ENCODE data around the gene HOXB2.

HOXB2 gene

DNA sequence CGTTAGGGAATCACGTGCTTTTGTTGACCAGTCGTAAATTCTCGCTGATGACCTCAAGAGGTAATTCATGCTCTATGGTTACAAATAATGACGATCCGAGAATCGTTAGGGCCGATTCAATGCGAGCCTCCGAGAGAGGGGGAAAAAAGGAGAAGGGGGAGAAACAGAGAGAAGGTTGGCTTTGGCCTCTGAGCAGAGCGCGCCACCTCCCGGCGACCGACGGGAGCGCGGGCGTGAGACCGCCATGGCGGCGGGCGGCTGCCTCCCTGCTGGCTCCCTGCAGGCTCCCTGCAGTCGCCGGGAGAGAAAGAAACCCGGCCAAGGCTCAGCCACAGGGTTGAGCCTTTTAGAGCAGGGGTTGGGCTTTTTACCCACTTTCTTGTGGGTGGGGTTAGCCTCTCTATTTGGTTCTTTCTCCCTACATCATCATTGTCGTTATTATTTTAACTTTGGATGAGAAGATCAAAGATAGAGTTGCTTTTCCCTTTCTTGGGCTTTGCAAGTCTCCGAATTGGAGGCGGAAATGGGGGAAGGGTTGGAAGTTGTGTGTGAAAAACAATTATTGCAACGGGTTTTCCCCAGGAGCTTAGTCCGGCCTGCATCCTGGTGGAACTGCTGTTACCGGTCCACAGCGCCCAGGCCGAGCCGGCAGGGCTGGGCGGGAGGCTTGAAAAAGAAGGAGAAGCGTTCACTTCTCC is 49.1 kb upstream of the HOXB2 start (continued):
- TF ChIP-seq ZNF621 (tag by site-specific recombination; IDR thresholded peaks at IDR 0.05) (no peak), BCL11B (tag by site-specific recombination; IDR thresholded peaks at IDR 0.05; ENCODE audit: low read depth) (peak; percentile 69; the same call in 1 of the 2 replicates), ZNF664 (tag by site-specific recombination; IDR thresholded peaks at IDR 0.05) (no peak), SP3 (tag by site-specific recombination; IDR thresholded peaks at IDR 0.05) (peak; percentile 67), ZBTB8A (tag by site-specific recombination; IDR thresholded peaks at IDR 0.05) (peak; percentile 94), HOXA7 (CRISPR knock-in tag; IDR thresholded peaks at IDR 0.05; ENCODE audit: borderline replicate concordance) (no peak), ZNF843 (tag by site-specific recombination; IDR thresholded peaks at IDR 0.05) (peak; percentile 83), KLF9 (tag by site-specific recombination; IDR thresholded peaks at IDR 0.05; ENCODE audit: low read depth) (no peak; the same call in 1 of the 2 replicates), ZNF423 (tag by site-specific recombination; IDR thresholded peaks at IDR 0.05) (peak; percentile 37; the same call in 1 of the 2 replicates), TCF7L2 (IDR thresholded peaks at IDR 0.05; ENCODE audit: borderline replicate concordance, low read depth, low read length) (peak; percentile 72; the same call in 1 of the 2 replicates), ZNF600 (tag by site-specific recombination; IDR thresholded peaks at IDR 0.05) (peak; percentile 59; the same call in 1 of the 2 replicates), ZNF677 (tag by site-specific recombination; IDR thresholded peaks at IDR 0.05) (no peak)
- TF ChIP-seq, protein P1, sequence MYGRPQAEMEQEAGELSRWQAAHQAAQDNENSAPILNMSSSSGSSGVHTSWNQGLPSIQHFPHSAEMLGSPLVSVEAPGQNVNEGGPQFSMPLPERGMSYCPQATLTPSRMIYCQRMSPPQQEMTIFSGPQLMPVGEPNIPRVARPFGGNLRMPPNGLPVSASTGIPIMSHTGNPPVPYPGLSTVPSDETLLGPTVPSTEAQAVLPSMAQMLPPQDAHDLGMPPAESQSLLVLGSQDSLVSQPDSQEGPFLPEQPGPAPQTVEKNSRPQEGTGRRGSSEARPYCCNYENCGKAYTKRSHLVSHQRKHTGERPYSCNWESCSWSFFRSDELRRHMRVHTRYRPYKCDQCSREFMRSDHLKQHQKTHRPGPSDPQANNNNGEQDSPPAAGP (tag by site-specific recombination; IDR thresholded peaks at IDR 0.05): peak; percentile 86
- TF ChIP-seq, protein P2, sequence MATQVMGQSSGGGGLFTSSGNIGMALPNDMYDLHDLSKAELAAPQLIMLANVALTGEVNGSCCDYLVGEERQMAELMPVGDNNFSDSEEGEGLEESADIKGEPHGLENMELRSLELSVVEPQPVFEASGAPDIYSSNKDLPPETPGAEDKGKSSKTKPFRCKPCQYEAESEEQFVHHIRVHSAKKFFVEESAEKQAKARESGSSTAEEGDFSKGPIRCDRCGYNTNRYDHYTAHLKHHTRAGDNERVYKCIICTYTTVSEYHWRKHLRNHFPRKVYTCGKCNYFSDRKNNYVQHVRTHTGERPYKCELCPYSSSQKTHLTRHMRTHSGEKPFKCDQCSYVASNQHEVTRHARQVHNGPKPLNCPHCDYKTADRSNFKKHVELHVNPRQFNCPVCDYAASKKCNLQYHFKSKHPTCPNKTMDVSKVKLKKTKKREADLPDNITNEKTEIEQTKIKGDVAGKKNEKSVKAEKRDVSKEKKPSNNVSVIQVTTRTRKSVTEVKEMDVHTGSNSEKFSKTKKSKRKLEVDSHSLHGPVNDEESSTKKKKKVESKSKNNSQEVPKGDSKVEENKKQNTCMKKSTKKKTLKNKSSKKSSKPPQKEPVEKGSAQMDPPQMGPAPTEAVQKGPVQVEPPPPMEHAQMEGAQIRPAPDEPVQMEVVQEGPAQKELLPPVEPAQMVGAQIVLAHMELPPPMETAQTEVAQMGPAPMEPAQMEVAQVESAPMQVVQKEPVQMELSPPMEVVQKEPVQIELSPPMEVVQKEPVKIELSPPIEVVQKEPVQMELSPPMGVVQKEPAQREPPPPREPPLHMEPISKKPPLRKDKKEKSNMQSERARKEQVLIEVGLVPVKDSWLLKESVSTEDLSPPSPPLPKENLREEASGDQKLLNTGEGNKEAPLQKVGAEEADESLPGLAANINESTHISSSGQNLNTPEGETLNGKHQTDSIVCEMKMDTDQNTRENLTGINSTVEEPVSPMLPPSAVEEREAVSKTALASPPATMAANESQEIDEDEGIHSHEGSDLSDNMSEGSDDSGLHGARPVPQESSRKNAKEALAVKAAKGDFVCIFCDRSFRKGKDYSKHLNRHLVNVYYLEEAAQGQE (tag by site-specific recombination; IDR thresholded peaks at IDR 0.05): peak; percentile 25; the same call in 1 of the 2 replicates
- TF ChIP-seq, protein P3, sequence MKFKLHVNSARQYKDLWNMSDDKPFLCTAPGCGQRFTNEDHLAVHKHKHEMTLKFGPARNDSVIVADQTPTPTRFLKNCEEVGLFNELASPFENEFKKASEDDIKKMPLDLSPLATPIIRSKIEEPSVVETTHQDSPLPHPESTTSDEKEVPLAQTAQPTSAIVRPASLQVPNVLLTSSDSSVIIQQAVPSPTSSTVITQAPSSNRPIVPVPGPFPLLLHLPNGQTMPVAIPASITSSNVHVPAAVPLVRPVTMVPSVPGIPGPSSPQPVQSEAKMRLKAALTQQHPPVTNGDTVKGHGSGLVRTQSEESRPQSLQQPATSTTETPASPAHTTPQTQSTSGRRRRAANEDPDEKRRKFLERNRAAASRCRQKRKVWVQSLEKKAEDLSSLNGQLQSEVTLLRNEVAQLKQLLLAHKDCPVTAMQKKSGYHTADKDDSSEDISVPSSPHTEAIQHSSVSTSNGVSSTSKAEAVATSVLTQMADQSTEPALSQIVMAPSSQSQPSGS (tag by site-specific recombination; IDR thresholded peaks at IDR 0.05; ENCODE audit: low read depth): peak; percentile 64; the same call in 1 of the 2 replicates
- TF ChIP-seq, protein P4, sequence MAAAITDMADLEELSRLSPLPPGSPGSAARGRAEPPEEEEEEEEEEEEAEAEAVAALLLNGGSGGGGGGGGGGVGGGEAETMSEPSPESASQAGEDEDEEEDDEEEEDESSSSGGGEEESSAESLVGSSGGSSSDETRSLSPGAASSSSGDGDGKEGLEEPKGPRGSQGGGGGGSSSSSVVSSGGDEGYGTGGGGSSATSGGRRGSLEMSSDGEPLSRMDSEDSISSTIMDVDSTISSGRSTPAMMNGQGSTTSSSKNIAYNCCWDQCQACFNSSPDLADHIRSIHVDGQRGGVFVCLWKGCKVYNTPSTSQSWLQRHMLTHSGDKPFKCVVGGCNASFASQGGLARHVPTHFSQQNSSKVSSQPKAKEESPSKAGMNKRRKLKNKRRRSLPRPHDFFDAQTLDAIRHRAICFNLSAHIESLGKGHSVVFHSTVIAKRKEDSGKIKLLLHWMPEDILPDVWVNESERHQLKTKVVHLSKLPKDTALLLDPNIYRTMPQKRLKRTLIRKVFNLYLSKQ (tag by site-specific recombination; IDR thresholded peaks at IDR 0.05; ENCODE audit: borderline replicate concordance): peak; percentile 31; the same call in 1 of the 2 replicates
- TF ChIP-seq, protein P5, sequence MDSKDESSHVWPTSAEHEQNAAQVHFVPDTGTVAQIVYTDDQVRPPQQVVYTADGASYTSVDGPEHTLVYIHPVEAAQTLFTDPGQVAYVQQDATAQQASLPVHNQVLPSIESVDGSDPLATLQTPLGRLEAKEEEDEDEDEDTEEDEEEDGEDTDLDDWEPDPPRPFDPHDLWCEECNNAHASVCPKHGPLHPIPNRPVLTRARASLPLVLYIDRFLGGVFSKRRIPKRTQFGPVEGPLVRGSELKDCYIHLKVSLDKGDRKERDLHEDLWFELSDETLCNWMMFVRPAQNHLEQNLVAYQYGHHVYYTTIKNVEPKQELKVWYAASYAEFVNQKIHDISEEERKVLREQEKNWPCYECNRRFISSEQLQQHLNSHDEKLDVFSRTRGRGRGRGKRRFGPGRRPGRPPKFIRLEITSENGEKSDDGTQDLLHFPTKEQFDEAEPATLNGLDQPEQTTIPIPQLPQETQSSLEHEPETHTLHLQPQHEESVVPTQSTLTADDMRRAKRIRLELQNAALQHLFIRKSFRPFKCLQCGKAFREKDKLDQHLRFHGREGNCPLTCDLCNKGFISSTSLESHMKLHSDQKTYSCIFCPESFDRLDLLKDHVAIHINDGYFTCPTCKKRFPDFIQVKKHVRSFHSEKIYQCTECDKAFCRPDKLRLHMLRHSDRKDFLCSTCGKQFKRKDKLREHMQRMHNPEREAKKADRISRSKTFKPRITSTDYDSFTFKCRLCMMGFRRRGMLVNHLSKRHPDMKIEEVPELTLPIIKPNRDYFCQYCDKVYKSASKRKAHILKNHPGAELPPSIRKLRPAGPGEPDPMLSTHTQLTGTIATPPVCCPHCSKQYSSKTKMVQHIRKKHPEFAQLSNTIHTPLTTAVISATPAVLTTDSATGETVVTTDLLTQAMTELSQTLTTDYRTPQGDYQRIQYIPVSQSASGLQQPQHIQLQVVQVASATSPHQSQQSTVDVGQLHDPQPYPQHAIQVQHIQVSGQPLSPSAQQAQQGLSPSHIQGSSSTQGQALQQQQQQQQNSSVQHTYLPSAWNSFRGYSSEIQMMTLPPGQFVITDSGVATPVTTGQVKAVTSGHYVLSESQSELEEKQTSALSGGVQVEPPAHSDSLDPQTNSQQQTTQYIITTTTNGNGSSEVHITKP (tag by site-specific recombination; IDR thresholded peaks at IDR 0.05): peak; percentile 98
- TF ChIP-seq, protein P6, sequence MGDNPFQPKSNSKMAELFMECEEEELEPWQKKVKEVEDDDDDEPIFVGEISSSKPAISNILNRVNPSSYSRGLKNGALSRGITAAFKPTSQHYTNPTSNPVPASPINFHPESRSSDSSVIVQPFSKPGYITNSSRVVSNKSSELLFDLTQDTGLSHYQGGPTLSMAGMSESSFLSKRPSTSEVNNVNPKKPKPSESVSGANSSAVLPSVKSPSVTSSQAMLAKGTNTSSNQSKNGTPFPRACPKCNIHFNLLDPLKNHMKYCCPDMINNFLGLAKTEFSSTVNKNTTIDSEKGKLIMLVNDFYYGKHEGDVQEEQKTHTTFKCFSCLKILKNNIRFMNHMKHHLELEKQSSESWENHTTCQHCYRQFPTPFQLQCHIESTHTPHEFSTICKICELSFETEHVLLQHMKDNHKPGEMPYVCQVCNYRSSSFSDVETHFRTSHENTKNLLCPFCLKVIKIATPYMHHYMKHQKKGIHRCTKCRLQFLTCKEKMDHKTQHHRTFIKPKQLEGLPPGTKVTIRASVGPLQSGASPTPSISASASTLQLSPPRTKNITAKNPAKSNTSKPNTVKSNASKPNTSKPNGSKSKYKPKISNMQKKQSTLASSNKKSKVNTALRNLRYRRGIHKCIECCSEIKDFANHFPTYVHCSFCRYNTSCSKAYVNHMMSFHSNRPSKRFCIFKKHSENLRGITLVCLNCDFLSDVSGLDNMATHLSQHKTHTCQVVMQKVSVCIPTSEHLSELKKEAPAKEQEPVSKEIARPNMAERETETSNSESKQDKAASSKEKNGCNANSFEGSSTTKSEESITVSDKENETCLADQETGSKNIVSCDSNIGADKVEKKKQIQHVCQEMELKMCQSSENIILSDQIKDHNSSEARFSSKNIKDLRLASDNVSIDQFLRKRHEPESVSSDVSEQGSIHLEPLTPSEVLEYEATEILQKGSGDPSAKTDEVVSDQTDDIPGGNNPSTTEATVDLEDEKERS (tag by site-specific recombination; IDR thresholded peaks at IDR 0.05): no peak
- TF ChIP-seq, protein P7, sequence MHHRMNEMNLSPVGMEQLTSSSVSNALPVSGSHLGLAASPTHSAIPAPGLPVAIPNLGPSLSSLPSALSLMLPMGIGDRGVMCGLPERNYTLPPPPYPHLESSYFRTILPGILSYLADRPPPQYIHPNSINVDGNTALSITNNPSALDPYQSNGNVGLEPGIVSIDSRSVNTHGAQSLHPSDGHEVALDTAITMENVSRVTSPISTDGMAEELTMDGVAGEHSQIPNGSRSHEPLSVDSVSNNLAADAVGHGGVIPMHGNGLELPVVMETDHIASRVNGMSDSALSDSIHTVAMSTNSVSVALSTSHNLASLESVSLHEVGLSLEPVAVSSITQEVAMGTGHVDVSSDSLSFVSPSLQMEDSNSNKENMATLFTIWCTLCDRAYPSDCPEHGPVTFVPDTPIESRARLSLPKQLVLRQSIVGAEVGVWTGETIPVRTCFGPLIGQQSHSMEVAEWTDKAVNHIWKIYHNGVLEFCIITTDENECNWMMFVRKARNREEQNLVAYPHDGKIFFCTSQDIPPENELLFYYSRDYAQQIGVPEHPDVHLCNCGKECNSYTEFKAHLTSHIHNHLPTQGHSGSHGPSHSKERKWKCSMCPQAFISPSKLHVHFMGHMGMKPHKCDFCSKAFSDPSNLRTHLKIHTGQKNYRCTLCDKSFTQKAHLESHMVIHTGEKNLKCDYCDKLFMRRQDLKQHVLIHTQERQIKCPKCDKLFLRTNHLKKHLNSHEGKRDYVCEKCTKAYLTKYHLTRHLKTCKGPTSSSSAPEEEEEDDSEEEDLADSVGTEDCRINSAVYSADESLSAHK (tag by site-specific recombination; IDR thresholded peaks at IDR 0.05): peak; percentile 54; the same call in 1 of the 2 replicates
